ENCODE measurements around the gene PTPRT.

Gene PTPRT

DNA sequence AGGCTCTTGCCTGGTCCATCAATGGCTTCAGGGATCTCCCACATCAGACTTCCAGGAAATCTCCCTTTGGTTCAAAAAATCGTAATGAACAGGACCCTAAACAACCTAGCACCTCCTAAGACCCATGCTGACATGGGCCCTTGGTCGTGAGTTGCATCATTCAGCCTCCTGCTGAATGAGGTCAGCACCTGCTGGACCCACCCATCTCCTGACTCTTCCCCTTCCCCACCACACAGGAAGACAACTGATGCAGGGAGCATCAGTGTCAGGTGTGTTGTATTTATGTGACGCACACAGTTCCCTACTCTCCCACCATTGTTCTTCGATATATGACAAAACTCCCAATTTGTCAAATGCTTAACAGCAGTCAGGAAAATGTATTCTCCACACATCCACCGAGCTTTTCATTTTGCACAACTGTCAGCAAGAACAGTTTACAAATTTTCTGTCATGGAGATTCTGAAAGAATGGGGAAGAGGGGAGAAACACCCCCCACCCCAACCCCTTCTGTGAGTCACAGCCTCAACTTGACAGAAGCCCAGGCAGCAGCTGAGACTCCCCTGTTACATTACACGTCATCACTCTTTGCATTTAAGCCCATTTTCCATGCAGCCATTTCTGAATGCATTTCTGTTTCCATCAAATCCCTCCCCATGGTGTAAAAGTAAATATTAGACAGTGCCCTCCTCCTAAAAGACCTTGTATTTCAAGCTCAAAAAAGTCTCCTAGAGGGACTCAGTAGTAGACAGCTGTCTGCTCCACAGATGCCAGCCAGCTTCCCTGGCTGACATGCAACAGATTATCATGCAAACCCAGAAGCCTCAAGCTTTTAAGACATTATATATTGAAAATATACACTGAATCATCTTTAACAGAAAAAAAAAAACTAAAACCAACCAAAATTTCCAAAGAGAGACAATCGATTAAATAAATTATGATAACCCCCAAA, 577.5 kb downstream of the PTPRT start:
- Mint-ChIP-seq H3K4me3 (no peak overlapping the region), H3K36me3 (ENCODE audit: low read depth) (no peaks in the 10 kb centered on the region), H3K27ac (no peak overlapping the region), H3K27me3 (no peaks in the 10 kb centered on the region), H3K9me3 (peaks cover 20% of the 10 kb centered on the region), H3K4me1 (ENCODE audit: low read depth) (no peaks in the 10 kb centered on the region)
- no peak for DNase-seq

DNA sequence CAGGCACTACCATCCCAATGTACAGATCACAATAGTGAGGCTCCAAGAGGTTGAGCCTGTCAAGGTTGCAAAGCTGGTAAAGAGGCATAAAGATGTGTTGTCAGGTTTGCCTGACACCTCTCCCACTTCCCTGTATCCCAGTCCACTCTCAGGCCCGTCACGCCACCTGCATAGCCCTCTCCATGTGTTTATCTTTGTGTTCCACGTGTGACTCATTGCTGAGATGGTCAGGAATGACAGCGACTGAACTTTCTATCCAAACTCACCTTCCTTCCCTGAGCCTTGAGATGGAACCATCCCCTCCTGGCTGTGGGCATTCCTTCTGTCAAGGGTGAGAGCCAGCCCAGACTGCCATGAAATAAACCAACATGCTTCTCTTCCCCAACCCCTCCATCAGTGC, 578.3 kb downstream of the PTPRT start:
- Mint-ChIP-seq H3K4me3 (no peak overlapping the region), H3K36me3 (ENCODE audit: low read depth) (no peaks in the 10 kb centered on the region), H3K27me3 (no peaks in the 10 kb centered on the region), H3K4me1 (ENCODE audit: low read depth) (no peaks in the 10 kb centered on the region), H3K9me3 (peaks cover 20% of the 10 kb centered on the region), H3K27ac (no peak overlapping the region)
- DNase-seq: no peak

- no peak overlapping the region for H3K4me3 Mint-ChIP-seq
- no peaks in the 10 kb centered on the region for H3K4me1 Mint-ChIP-seq (ENCODE audit: low read depth)
- no peak overlapping the region for H3K27ac Mint-ChIP-seq
- DNase-seq: no peak
- no peaks in the 10 kb centered on the region for H3K36me3 Mint-ChIP-seq (ENCODE audit: low read depth)
- peaks cover 20% of the 10 kb centered on the region for H3K9me3 Mint-ChIP-seq
- no peaks in the 10 kb centered on the region for H3K27me3 Mint-ChIP-seq
Measured at GRCh38 chr20:42610070-42610469, 579.6 kb downstream of the PTPRT start.

DNA sequence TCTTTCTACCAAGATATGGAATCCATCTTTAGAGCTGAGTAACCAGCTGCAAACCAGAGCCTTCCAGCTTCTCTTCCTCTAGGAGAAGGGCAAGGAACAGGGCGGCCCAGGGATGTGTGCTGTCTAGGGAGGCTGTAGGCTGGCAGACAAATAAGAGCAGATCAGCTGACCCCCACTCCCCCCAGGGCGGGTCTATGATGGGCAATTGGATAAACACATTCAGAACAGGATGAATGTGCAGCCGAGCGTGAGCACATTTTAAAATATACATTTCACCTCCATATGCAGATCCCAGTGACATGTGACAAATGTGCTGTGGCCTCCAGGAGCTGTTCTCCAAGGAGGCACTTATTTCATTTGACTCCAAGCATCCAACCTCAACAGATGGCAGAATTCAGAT, 580.1 kb downstream of the PTPRT start:
- no peak overlapping the region for H3K27ac Mint-ChIP-seq
- H3K4me1 Mint-ChIP-seq (ENCODE audit: low read depth): no peaks in the 10 kb centered on the region
- H3K27me3 Mint-ChIP-seq: no peaks in the 10 kb centered on the region
- no peak overlapping the region for H3K4me3 Mint-ChIP-seq
- no peak for DNase-seq
- peaks cover 19% of the 10 kb centered on the region for H3K9me3 Mint-ChIP-seq
- no peaks in the 10 kb centered on the region for H3K36me3 Mint-ChIP-seq (ENCODE audit: low read depth)

DNA sequence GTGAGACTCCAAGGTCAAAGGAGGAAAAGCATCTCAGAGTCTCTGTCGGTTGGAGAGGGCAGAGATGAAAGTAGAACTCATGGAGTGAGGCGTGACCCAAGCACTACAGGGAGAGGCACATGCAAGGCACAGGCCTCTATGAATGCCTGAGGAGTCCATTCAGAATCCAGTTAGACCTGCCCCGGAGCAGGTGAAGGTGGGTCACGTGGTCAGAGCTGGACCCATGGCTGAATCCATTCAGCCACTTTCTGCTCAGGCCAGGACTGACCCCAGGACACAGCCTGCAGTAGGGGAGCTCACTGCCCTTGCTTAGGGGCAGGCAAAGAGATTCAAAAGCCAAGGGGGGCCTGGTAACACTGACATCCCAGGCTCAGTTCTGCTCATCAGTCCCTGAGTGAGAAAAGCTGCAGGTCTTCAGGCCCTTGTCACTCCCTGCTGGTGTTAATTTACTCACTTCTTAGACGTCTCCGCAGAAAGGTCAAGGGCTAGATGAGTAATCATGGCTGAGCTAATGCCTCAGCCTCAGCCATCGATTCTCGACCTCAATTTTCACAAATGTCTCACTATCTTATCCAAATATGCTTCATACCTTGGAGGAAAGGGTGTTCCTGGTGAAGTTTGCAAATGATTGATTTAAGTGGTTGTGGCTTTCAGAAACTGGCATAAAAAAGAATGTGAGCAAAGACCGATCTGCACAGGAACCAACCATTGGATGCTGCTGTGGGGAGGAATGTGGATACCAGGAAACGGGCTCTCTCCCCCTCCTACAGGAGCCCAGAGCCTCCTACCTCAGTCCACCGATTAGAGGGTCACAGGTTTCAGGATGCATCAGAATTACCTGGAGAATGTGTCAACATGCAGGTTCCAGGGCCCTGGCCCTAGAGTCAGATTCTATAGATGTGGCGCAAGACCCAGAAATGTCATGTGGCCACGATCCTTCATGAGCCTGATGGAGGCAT, 584.4 kb downstream of the PTPRT start:
- DNase-seq: no peak
- H3K4me3 Mint-ChIP-seq: no peak overlapping the region

DNA sequence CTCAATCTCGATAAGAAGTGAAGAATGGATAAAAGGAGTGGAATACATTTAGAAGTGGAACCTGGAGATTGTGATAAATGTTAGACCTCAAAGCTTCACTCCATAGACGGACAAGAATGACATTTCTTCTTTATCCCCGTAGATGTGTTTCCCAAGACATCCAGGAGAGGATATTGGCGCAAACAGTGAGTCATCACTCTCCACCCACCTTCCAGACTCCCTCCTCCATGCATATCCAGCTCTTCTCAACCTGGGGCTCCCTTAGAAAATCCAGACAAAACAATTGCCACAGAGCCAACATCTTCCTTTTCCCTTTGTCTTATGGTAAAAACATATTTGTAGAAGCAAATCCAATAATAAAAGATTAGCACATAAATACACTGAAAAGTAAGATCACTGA, 586.1 kb downstream of the PTPRT start:
- Mint-ChIP-seq H3K27me3 (no peaks in the 10 kb centered on the region), H3K9me3 (no peaks in the 10 kb centered on the region), H3K36me3 (ENCODE audit: low read depth) (no peaks in the 10 kb centered on the region), H3K4me1 (ENCODE audit: low read depth) (no peaks in the 10 kb centered on the region), H3K4me3 (no peak overlapping the region), H3K27ac (no peak overlapping the region)
- no peak for DNase-seq

More for the DNA sequence above, 584.4 kb downstream of the PTPRT start:
- Mint-ChIP-seq H3K27ac (no peak overlapping the region), H3K27me3 (no peaks in the 10 kb centered on the region), H3K36me3 (ENCODE audit: low read depth) (no peaks in the 10 kb centered on the region), H3K9me3 (no peaks in the 10 kb centered on the region), H3K4me1 (ENCODE audit: low read depth) (no peaks in the 10 kb centered on the region)

GRCh38 chr20:42598581-42598980, 591.1 kb downstream of the PTPRT start:
- Mint-ChIP-seq H3K4me3 (no peak overlapping the region), H3K27ac (no peak overlapping the region), H3K36me3 (ENCODE audit: low read depth) (no peaks in the 10 kb centered on the region), H3K4me1 (ENCODE audit: low read depth) (no peaks in the 10 kb centered on the region), H3K27me3 (no peaks in the 10 kb centered on the region), H3K9me3 (peaks cover 6% of the 10 kb centered on the region)
- DNase-seq: no peak

DNA sequence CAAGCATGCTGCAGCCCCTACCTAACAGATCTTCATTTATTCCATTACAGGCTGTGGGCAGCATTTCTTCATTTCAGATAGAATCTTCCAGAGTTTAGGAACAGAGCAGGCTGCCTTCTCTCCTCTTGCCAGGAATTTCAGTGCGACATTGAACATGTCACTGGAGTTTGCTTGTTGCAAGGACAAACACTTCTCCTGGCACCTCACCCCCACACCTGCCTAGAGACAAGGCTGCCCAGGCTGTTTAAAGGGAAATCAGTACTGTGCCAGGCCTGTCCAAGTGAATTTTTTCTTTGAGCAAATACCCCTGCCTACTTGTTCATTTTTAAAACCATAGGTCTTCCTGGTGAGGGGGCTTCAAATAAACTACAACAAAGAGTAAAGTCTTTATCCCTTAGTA, 594.1 kb downstream of the PTPRT start:
- no peaks in the 10 kb centered on the region for H3K36me3 Mint-ChIP-seq (ENCODE audit: low read depth)
- no peak overlapping the region for H3K27ac Mint-ChIP-seq
- no peak for DNase-seq
- no peak overlapping the region for H3K4me3 Mint-ChIP-seq
- H3K4me1 Mint-ChIP-seq (ENCODE audit: low read depth): no peaks in the 10 kb centered on the region
- peaks cover 6% of the 10 kb centered on the region for H3K9me3 Mint-ChIP-seq
- H3K27me3 Mint-ChIP-seq: no peaks in the 10 kb centered on the region

- Mint-ChIP-seq H3K36me3 (ENCODE audit: low read depth) (no peaks in the 10 kb centered on the region), H3K4me3 (no peak overlapping the region), H3K27ac (no peak overlapping the region), H3K27me3 (no peaks in the 10 kb centered on the region), H3K4me1 (ENCODE audit: low read depth) (no peaks in the 10 kb centered on the region), H3K9me3 (peaks cover 6% of the 10 kb centered on the region)
- no peak for DNase-seq
Measured at GRCh38 chr20:42594659-42595058, 595.0 kb downstream of the PTPRT start.

- Mint-ChIP-seq H3K4me1 (ENCODE audit: low read depth) (no peaks in the 10 kb centered on the region), H3K4me3 (no peak overlapping the region), H3K27me3 (no peaks in the 10 kb centered on the region), H3K9me3 (peaks cover 6% of the 10 kb centered on the region), H3K27ac (no peak overlapping the region), H3K36me3 (ENCODE audit: low read depth) (no peaks in the 10 kb centered on the region)
- DNase-seq: no peak
Measured at GRCh38 chr20:42594011-42594410, 595.7 kb downstream of the PTPRT start.

- Mint-ChIP-seq H3K36me3 (ENCODE audit: low read depth) (no peaks in the 10 kb centered on the region), H3K4me3 (no peak overlapping the region), H3K9me3 (peaks cover 6% of the 10 kb centered on the region), H3K4me1 (ENCODE audit: low read depth) (no peaks in the 10 kb centered on the region), H3K27ac (no peak overlapping the region), H3K27me3 (no peaks in the 10 kb centered on the region)
- no peak for DNase-seq
Measured at GRCh38 chr20:42589976-42590639, 599.6 kb downstream of the PTPRT start.

DNA sequence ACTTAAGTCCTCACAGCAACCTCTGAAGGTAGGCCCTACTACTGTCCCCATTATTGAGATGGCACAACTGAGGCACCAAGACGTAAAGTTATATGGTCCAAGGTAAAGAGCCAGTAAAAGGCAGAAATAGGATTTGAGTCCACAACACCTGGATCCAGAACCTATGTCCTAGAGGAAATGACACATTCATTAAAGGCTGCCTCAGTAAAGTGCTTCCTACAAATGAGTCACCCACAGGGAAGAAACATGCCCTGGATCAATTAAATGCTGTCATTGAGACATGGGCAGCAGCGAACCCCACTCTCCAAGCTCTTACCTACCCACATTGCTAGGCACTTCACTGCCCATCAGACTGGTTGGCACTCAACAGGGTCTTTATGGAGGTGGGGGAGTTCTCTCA, 600.9 kb downstream of the PTPRT start:
- no peaks in the 10 kb centered on the region for H3K4me1 Mint-ChIP-seq (ENCODE audit: low read depth)
- H3K27me3 Mint-ChIP-seq: no peaks in the 10 kb centered on the region
- H3K9me3 Mint-ChIP-seq: peaks cover 4% of the 10 kb centered on the region
- no peak overlapping the region for H3K27ac Mint-ChIP-seq
- no peak overlapping the region for H3K4me3 Mint-ChIP-seq
- DNase-seq: no peak
- no peaks in the 10 kb centered on the region for H3K36me3 Mint-ChIP-seq (ENCODE audit: low read depth)

DNA sequence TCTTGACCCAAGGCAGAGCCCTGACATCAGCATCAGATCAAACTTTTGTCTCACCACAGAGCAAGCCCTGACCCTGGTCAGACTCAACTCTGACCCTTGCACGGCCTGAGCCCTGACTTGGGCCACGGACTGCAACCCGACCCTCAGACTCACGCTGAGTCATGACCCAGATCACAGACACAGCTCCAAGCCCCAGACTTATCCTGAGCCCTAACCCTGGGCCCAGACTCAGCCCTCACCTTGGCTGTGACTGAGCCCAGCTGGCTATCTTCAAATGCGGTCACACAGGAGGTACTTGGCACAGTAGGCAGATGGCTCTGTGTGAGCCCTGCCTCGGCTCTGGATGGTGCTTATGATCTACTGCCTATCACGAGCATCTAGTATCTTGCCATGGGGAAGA, 602.3 kb downstream of the PTPRT start:
- Mint-ChIP-seq H3K4me3 (no peak overlapping the region), H3K36me3 (ENCODE audit: low read depth) (no peaks in the 10 kb centered on the region)

DNA sequence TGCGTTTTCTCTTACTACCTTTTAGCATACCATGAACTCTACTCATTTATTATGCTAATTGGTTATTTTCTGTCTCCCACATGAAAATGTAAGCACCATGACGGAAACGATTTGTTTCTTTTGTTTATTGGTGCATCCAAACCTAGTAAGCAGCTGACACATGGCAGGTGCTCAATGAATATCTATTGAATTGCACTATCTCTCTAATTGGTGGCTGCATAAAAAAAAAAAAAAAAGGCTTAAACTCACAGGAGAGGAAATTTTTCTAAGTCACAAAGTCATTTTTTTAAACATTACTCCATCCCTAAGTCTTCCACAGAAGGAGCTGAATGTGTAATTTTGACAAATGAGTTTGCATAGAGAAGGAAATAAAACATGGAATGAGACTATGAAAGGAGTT, 608.4 kb downstream of the PTPRT start:
- H3K27me3 Mint-ChIP-seq: no peaks in the 10 kb centered on the region
- no peak overlapping the region for H3K27ac Mint-ChIP-seq
- H3K36me3 Mint-ChIP-seq (ENCODE audit: low read depth): no peaks in the 10 kb centered on the region
- no peak for DNase-seq
- H3K4me3 Mint-ChIP-seq: no peak overlapping the region
- no peaks in the 10 kb centered on the region for H3K4me1 Mint-ChIP-seq (ENCODE audit: low read depth)
- peaks cover 10% of the 10 kb centered on the region for H3K9me3 Mint-ChIP-seq

More for the DNA sequence above, 602.3 kb downstream of the PTPRT start:
- peaks cover 2% of the 10 kb centered on the region for H3K9me3 Mint-ChIP-seq
- no peak for DNase-seq
- no peaks in the 10 kb centered on the region for H3K4me1 Mint-ChIP-seq (ENCODE audit: low read depth)
- H3K27ac Mint-ChIP-seq: no peak overlapping the region
- no peaks in the 10 kb centered on the region for H3K27me3 Mint-ChIP-seq

All from activated T-cell treated with anti-CD3 and anti-CD28 coated beads, Interleukin-2, amount 50 U/mL, for 24 hours (primary cell).